IPS DF 19.7 (cell line): Measurements from ENCODE around the gene GRIK2.

Experiments used
- DNase-seq: peaks from one replicate; pipeline ENCODE4 v3.0.0-alpha.2; 2013; ENCODE audit warnings: low read depth, low spot score

GRIK2 gene

GRCh38 chr6:101711518-101711917 lies 318.0 kb downstream of the GRIK2 start:
- DNase-seq: no peak

GRCh38 chr6:101716387-101716786 lies 322.9 kb downstream of the GRIK2 start:
- DNase-seq: no peak

- DNase-seq: peak; percentile 94
These were observed 323.3 kb downstream of the GRIK2 start for GRCh38 chr6:101716810-101717209.

- DNase-seq: no peak
These were observed 326.0 kb downstream of the GRIK2 start for GRCh38 chr6:101719521-101719920.

DNA sequence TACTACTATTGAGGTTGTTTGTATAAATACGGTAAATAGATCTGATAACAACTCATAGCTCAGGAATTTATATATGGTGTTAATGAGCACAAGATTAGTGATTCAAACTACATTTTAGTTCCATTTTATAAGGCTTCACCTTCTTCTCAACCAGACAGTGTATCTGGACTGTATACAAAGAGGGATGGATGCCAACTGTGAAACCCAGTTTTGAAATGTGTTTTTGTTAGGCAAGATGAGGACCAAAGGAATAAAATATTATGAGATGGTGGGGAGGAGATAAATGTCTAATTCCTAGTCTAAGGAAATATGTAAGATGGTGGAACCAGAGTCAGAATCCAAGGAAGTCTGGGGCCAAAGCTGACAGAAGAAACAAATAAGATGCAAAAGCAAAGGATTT lies 329.0 kb downstream of the GRIK2 start:
- no peak for DNase-seq

DNA sequence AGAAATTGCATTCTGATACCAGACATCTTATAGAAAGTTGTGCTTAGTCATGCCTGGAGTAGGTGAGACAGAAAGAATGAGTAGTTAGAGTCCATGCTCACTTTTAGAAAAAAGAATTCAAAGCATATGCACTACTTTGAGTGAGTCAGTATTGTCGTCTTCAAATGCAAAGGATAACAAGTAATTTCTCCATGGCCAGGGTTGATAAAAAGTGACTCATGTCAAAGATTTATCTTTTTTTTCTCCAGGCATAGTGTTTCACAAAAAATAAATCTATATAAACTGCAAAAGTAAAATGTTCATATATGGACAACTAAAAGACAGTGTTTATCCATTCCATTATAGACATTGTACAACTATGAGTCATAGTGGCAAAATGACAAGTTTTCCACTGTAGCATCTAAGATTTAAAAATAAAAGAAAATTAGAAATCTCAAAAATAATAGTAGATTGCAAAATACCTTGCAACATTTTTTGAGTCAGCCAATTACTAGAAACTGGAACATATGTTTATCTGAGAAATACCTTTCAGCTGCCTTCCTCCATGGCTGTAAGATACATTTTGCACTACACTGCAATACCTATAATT lies 329.6 kb downstream of the GRIK2 start:
- no peak for DNase-seq

DNA sequence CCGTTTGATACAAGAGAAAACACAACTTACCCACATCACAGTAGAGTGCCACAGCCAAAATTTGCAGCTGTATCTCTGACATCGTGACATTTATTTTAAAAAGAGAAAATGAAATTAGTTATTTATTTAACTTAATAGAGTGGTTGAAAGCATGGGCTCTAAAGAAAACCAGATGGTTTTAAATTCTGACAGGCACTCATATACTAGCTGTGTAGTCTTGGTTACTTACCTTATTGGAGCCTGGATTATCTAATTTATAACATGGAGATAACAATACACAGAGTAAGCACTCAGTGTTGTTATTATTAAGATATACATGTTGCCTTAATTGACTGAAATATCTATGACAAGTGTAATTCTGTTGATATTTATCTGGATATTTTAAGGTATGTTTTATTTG lies 334.9 kb downstream of the GRIK2 start:
- DNase-seq: no peak

- DNase-seq: no peak
These were observed 335.4 kb downstream of the GRIK2 start for GRCh38 chr6:101728956-101729355.

DNA sequence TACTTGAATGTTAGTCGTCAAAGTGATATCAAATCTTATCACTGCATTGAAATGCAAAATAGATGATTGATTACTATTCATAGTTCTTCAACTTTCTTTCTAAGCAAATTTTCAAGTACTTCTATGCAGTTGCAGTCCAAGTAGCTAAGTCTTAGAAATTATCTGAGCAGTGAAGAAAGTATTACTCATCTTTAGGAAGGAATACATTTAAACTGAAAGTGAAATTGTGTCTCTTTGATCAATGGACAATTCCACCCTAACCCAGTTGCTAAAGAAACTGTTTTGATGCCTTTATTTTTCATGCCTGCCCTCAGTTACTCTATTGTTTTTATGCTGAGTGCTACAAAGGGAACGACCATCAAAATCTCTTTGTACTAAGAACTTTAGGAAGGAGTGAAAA lies 337.4 kb downstream of the GRIK2 start:
- no peak for DNase-seq

- no peak for DNase-seq
These were observed 340.4 kb downstream of the GRIK2 start for GRCh38 chr6:101733899-101734298.

DNA sequence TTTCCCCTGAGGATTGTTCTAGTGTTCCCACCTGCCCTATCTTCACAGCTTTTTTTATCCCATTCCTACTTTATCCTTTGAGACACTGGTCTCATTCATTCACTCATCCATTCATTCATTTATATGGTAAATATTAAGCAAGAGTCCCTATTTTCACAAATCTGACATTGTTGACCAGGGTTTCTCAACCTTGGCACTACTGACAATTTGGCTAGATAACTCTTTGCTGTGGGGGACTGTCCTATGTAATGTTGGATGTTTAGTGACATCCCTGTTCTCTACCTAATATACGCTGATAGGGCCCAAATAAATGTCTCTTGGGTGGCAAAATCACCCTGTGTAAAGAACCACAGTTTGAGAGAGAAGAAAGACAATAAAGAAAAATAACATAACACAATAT lies 345.0 kb downstream of the GRIK2 start:
- DNase-seq: no peak

DNA sequence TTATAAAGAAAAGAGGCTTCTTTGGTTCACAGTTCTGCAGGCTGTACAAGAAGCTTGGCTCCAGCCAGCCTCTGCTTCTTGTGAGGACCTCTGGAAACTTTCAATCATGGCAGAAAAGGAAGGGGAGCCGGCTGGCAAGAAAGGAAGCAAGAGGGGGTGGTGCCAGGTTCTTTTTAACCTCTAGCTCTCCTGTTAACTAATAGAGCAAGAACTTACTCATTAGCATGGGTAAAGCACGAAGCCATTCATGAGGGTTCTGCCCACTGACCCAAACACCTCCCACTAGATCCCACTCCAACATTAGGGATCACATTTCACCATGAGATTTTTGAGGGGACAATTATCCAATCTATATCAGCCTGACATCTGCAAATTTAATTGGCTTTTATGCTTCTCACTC lies 347.1 kb downstream of the GRIK2 start:
- DNase-seq: no peak

DNA sequence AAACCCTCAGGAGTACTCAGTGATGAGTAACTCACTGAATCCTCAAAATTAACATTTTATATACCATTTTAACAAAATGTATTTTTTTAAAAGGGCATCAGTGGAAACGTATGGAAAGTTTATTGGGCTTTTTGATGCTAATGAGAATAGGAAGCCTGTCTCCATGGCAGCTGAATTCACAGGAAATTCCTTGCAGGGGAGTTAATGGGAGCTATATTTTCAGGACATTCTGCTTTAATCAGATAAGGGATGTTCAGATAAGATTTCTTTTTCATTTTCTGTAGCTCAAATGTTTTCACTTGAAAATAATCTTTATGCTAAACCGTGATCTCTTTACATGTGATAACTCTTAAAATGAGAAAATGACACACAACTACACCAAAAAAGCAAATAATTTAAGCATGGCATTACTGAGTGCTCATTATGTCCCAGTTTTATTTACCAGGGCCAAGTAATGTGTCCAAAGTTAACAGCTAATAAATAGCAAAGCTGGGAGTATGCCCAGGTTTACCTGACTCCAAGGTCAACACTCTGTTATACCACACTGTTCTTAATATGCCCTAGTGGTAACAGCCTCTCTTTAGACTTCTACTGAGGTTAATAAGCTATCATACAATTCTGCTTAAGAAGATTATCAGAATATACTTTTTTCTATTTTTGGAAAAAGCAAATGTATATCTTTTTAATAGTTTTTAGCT lies 348.1 kb downstream of the GRIK2 start:
- DNase-seq: no peak

DNA sequence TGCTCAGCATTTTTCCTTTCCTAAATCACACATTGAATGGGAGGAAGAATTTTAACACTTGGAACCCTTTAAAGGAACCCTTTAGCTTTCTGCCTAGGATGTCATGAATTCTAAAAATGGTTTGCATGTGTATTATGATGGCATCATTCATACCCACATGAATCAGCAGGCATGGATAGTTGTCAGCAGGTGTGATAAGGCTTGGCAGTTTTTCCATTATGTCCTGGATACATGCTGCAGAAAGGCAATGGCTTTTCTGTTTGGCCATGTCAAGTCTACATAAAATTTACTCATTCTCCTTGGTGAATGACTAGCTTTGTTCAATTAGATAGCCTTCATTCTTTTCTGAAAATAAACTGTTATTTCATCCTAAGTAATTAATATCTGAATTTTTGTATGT lies 353.7 kb downstream of the GRIK2 start:
- no peak for DNase-seq

- no peak for DNase-seq
These were observed 354.2 kb downstream of the GRIK2 start for GRCh38 chr6:101747716-101748115.

GRCh38 chr6:101755931-101756330 lies 362.4 kb downstream of the GRIK2 start:
- no peak for DNase-seq

DNA sequence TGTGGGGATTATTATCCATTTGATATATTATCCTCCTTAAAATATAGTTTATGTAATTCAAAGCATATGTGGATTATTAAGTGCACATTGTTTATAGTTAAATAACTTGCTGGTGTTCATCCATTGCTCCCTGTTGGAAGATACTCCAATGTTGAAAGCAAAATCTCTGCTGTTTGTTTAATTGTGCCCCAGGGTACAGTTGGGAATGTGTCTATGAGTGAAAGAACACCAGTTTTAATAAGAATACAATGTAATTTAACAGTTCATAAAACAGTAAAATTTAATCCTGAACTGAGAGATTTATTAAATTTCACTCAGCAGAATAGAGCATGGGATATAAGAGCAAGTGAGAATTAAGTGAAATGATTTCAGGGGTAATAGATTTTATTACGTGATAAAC lies 364.9 kb downstream of the GRIK2 start:
- DNase-seq: no peak

- no peak for DNase-seq
These were observed 367.5 kb downstream of the GRIK2 start for GRCh38 chr6:101760843-101761621.

DNA sequence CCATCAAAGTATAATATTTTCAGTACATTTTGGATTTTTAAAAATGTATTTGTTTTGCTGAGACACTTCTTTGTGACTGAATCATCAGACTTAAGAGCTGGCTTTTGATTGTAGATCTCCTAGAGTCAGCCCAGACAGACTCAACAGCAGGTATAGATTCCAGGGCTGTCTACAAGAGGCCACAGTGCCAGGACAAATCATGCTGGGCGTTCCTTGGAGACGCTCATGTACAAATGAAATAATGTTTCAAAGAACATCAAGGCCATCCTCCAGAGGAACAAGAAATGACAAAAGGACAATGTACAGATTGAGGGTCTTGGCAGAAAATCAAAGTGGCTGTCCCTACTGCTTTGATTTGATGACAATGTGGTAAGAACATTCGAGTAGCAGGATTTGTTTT lies 369.3 kb downstream of the GRIK2 start:
- no peak for DNase-seq

GRCh38 chr6:101765281-101765680 lies 371.8 kb downstream of the GRIK2 start:
- DNase-seq: no peak

DNA sequence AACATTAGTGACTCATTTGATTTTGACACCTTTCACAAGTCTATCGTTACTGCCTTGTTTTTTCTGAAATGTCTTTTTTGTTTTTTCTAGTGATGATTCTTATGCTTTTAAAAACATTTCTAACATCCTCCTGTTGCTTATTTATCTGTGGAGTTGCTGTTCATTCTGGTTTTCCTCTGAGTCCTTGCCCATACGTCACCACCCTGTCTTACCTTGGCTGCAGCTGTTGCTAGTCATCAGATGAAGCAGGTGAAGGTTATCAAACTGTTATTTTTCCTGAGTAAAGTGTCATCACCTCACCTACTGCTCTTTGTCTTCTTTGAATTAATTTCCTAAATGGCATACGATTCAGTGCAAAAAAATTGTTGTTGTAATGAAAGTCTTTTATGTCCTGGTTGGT lies 376.6 kb downstream of the GRIK2 start:
- DNase-seq: no peak

DNA sequence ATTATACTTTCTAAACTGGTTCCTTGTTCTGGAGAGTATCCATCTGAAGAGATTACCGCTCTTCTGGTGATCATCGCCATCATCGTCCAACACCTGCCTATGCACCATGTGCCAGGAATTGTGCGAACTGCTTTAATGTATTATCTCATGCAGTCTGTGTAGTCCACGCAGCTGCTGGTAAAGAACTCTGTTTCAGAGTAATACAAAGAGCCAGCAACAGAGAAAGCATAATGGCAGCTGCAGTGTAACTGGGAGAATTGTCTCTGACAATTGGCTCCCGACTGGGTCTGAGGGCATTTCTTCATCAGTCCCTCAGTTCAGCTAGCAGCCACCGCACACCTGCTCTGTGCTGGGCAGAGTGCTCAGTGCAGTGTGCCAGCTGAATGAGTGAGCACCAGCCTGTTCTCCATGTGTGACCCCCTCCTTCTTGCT lies 383.4 kb downstream of the GRIK2 start:
- DNase-seq: no peak

DNA sequence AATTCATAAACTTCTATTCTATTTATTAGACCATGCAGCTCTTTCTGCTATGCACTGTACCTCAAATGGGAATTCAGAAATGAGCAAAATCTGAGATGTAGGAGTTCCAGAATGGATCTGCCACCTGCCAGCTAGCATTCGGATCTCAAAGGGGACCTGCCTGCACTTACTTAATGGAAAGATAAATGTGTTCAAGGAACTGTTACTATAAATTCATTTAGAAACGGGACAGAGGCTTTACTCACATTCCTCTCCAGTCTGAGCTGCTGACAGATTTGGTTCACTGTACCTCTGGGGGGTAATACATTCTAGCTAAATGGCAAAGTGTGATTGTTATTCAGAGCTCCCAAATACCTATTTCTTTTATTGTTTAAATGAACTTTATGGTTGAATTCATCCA lies 384.1 kb downstream of the GRIK2 start:
- no peak for DNase-seq
